GM21526 (cell line): ENCODE results near the gene GCGR.
"Not testable (repeated sequence)": the region's sequence is repeated elsewhere in the genome, so short reads cannot be mapped to it uniquely, and the experiment has no call there.

Experiments used
- ATAC-seq: cut with Tn5 transposase; IDR thresholded peaks from one replicate; pipeline ENCODE4 v1.9.1; 2021; ENCODE audit warnings: moderate library complexity; ENCODE audit not compliant: unreplicated experiment, low FRiP score

The GCGR gene

GRCh38 chr17:81831957-81832607 is 28.1 kb downstream of the GCGR start:
- ATAC-seq, result no peak

- peak; percentile 50 for ATAC-seq
Measured at GRCh38 chr17:81832608-81833159, 28.7 kb downstream of the GCGR start.

- ATAC-seq, result peak; percentile 59
Measured at GRCh38 chr17:81833160-81833920, 29.4 kb downstream of the GCGR start, which contains the start of gene MCRIP1. TSS of gene MCRIP1 (minus strand) at chr17:81833291. CDS start at chr17:81824506, 8,785 bp downstream.

- ATAC-seq, result no peak
Measured at GRCh38 chr17:81833921-81834830, 30.2 kb downstream of the GCGR start.

- ATAC-seq, result no peak
Measured at GRCh38 chr17:81834831-81835267, 30.9 kb downstream of the GCGR start, which contains the start of gene PPP1R27. TSS of gene PPP1R27 (minus strand) at chr17:81835050. CDS start at chr17:81834953, 97 bp downstream.

GRCh38 chr17:81837641-81838040 is 33.7 kb downstream of the GCGR start:
- ATAC-seq, result no peak

GRCh38 chr17:81838753-81839255 is 34.9 kb downstream of the GCGR start:
- ATAC-seq, result no peak

GRCh38 chr17:81839301-81839700 is 35.4 kb downstream of the GCGR start:
- ATAC-seq, result no peak

- ATAC-seq, result not testable (repeated sequence)
Measured at GRCh38 chr17:81840059-81840458, 36.1 kb downstream of the GCGR start.

- no peak for ATAC-seq
Measured at GRCh38 chr17:81840826-81841778, 37.2 kb downstream of the GCGR start.

GRCh38 chr17:81841866-81842265 is 37.9 kb downstream of the GCGR start:
- ATAC-seq, result no peak

GRCh38 chr17:81842378-81842724 is 38.4 kb downstream of the GCGR start:
- ATAC-seq, result no peak

- no peak for ATAC-seq
Measured at GRCh38 chr17:81842725-81843504, 39.0 kb downstream of the GCGR start.

GRCh38 chr17:81843713-81844326 is 39.9 kb downstream of the GCGR start:
- no peak for ATAC-seq

GRCh38 chr17:81844327-81844851 is 40.4 kb downstream of the GCGR start:
- ATAC-seq, result no peak

- no peak for ATAC-seq
Measured at GRCh38 chr17:81844887-81845286, 40.9 kb downstream of the GCGR start.

GRCh38 chr17:81845361-81845760 is 41.4 kb downstream of the GCGR start:
- ATAC-seq, result no peak
